Measurements from ENCODE around the gene AVL9. TPM values are rescaled to one million over a fixed set of nuclear protein-coding genes. Genes with fewer than 3 reads are reported as not detected.

Gene AVL9
- total and polyA plus RNA-seq, 9 of the 15 experiments (the other 6 are each of a cell fraction or from before 2014, with no cell fraction given), result 6.4 to 66.2 (median 30.1) TPM

DNA sequence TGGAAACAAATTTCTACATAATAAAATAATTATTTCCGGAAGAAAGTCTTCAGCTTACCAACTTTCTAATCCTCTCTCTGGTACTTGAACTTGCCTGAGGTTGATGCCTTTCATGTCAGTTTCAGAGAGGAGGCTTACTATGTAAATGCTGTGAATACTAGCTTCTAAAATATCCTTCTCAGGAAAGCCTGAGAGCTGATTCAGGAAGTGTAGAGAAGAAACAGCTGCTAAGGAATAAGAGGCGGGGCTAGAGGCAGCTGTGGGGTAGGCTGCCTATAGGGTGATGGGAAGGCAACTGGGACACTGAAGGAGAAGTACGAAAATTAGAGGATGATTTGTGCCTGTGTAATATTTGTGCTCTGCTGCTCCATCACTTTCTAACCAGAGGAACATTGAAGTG lies 69.3 kb downstream of the AVL9 start:
- TF ChIP-seq ZNF175 (CRISPR knock-in tag; IDR thresholded peaks at IDR 0.05; ENCODE audit: low read depth), result no peak
- TF ChIP-seq SMARCC2 (IDR thresholded peaks at IDR 0.05; ENCODE audit: low read depth), result no peak
- no peak for TF ChIP-seq U2AF2 (optimal IDR thresholded peaks at IDR 0.05; ENCODE audit: low read depth, low read length)
- no peak for TF ChIP-seq ZC3H4 (CRISPR knock-in tag; IDR thresholded peaks at IDR 0.05; ENCODE audit: borderline replicate concordance)
- TF ChIP-seq, protein P1, sequence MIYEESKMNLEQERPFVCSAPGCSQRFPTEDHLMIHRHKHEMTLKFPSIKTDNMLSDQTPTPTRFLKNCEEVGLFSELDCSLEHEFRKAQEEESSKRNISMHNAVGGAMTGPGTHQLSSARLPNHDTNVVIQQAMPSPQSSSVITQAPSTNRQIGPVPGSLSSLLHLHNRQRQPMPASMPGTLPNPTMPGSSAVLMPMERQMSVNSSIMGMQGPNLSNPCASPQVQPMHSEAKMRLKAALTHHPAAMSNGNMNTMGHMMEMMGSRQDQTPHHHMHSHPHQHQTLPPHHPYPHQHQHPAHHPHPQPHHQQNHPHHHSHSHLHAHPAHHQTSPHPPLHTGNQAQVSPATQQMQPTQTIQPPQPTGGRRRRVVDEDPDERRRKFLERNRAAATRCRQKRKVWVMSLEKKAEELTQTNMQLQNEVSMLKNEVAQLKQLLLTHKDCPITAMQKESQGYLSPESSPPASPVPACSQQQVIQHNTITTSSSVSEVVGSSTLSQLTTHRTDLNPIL (CRISPR knock-in tag; IDR thresholded peaks at IDR 0.05), result no peak
- no peak for TF ChIP-seq JUND (IDR thresholded peaks at IDR 0.05; ENCODE audit: borderline replicate concordance, low read depth, low read length)
- TF ChIP-seq JUND (tag; IDR thresholded peaks at IDR 0.05; ENCODE audit: borderline replicate concordance, low read depth, low read length), result no peak
- in situ Hi-C loops (cut with MboI) (no loop called here), intact Hi-C loops (cut with micrococcal nuclease) (no loop called here)
- Histone ChIP-seq H3K4me3 (no peak overlapping the region), H3K4me2 (ENCODE audit: insufficient read depth, low read length) (no peak overlapping the region), H3K27ac (ENCODE audit: extremely low read depth, low read depth, low read length) (no peak overlapping the region), H3K27me3 (ENCODE audit: control insufficient read depth in 2 of 2, insufficient read depth in 2 of 2, low read length in 2 of 2) (no peaks in the 10 kb centered on the region), H3K4me1 (replicated peaks in 1 of 2; ENCODE audit: control insufficient read depth in 2 of 2, insufficient read depth in 2 of 2, low read length in 2 of 2) (no peaks in the 10 kb centered on the region), H3K9me1 (ENCODE audit: control insufficient read depth, insufficient read depth, low read length) (no peaks in the 10 kb centered on the region), H3K36me3 (ENCODE audit: control insufficient read depth, insufficient read depth, low read length) (peaks cover 45% of the 10 kb centered on the region), H3K9ac (ENCODE audit: insufficient read depth in 1 of 2, low read depth in 2 of 2, low read length in 2 of 2) (no peak overlapping the region), H3K79me2 (ENCODE audit: control insufficient read depth, insufficient read depth, low read length) (peaks cover 4% of the 10 kb centered on the region; the same call in 2 of the 3 replicates), H2AFZ (ENCODE audit: low read depth, low read length) (no peak overlapping the region), H3K9me3 (replicated peaks; ENCODE audit: control insufficient read depth, insufficient read depth, low read depth, low read length) (no peaks in the 10 kb centered on the region), H4K20me1 (replicated peaks; ENCODE audit: control insufficient read depth, insufficient read depth, low read length) (no peaks in the 10 kb centered on the region)
- ATAC-seq, result no peak
- POLR2A ChIA-PET, result interaction anchor here (1.0 kb wide), 1 partner anchor 10 kb away, joined by 4 read pairs; no protein-coding TSS in a partner anchor
- no peak for FAIRE-seq
- CTCF ChIA-PET (ENCODE audit: low intra/inter-chr PET ratio), result no interaction called here
- no peak for DNase-seq (ENCODE audit: extremely low read depth in 1 of 4, low spot score in 3 of 4)
- BruUV-seq (replicated peaks), result no TSS peak
- 87% methylated on average over 2 of the region's 3 CpGs for WGBS (ENCODE audit: insufficient coverage, low coverage, missing lambda C conversion rate)

Data from K562 (cell line).